Hepatocyte (in vitro differentiated cells): ENCODE data around the gene PRPF38B. TPM values are rescaled to one million over a fixed set of nuclear protein-coding genes. Genes with fewer than 3 reads are reported as not detected.

ENCODE experiments used
- DNase-seq: peaks from one replicate; pipeline ENCODE4 v3.0.0-alpha.2; 2016; ENCODE audit warnings: low spot score
- H2AFZ ChIP-seq: fragments of 200-600 bp; sonication (generic); 2 replicates; pipeline ENCODE4 v1.6.0; 2016; ENCODE audit warnings: antibody characterized with exemption, mild to moderate bottlenecking
- H3K27ac ChIP-seq: fragments of 200-600 bp; sonication (generic); 2 replicates; pipeline ENCODE4 v1.5.1; 2016; ENCODE audit warnings: mild to moderate bottlenecking
- H3K27me3 ChIP-seq: fragments of 200-600 bp; sonication (generic); 2 replicates; pipeline ENCODE4 v1.6.1; 2016
- H3K36me3 ChIP-seq: fragments of 200-600 bp; sonication (generic); replicated peaks from 2 replicates; pipeline ENCODE4 v1.5.1; 2016; ENCODE audit warnings: low read depth; ENCODE audit not compliant: insufficient read depth
- H3K4me1 ChIP-seq: fragments of 200-600 bp; sonication (generic); 2 replicates; pipeline ENCODE4 v1.5.1; 2016; ENCODE audit warnings: mild to moderate bottlenecking, moderate library complexity; ENCODE audit not compliant: insufficient read depth
- H3K4me2 ChIP-seq: fragments of 200-600 bp; sonication (generic); 2 replicates; pipeline ENCODE4 v1.6.0; 2016
- H3K4me3 ChIP-seq: fragments of 200-600 bp; sonication (generic); 2 replicates; pipeline ENCODE4 v1.5.1; 2016; ENCODE audit warnings: mild to moderate bottlenecking
- H3K79me2 ChIP-seq: fragments of 200-600 bp; sonication (generic); 2 replicates; pipeline ENCODE4 v1.6.0; 2017; ENCODE audit warnings: mild to moderate bottlenecking
- H3K9me2 ChIP-seq: fragments of 200-600 bp; sonication (generic); replicated peaks from 2 replicates; pipeline ENCODE4 v1.6.0; 2017; ENCODE audit warnings: mild to moderate bottlenecking; ENCODE audit not compliant: insufficient read depth
- H3K9me3 ChIP-seq: fragments of 200-600 bp; sonication (generic); 2 replicates; pipeline ENCODE4 v1.5.1; 2016; ENCODE audit warnings: low read depth, mild to moderate bottlenecking
- H4K20me1 ChIP-seq: fragments of 200-600 bp; sonication (generic); 2 replicates; pipeline ENCODE4 v1.6.0; 2016; ENCODE audit warnings: mild to moderate bottlenecking; ENCODE audit not compliant: insufficient read depth, poor library complexity, severe bottlenecking
- CTCF ChIP-seq: fragments of 200-600 bp; sonication (generic); IDR thresholded peaks from 2 replicates; pipeline ENCODE4 v1.5.1; 2016; ENCODE audit warnings: antibody characterized with exemption, mild to moderate bottlenecking; ENCODE audit not compliant: poor library complexity
- EZH2 ChIP-seq: fragments of 200-600 bp; sonication (generic); IDR thresholded peaks from 2 replicates; pipeline ENCODE4 v1.6.1; 2016; ENCODE audit warnings: antibody characterized with exemption, mild to moderate bottlenecking, borderline replicate concordance
- EZH2phosphoT487 ChIP-seq: fragments of 200-600 bp; sonication (generic); IDR thresholded peaks from one replicate; pipeline ENCODE4 v1.6.1; 2018; ENCODE audit warnings: antibody characterized with exemption, mild to moderate bottlenecking, low read depth, moderate library complexity; ENCODE audit not compliant: unreplicated experiment, severe bottlenecking
- WGBS: methylation state at CpG from one replicate; pipeline ENCODE4 v1.1.6; 2016; ENCODE audit warnings: low lambda C conversion rate; ENCODE audit errors: missing lambda C conversion rate; 5-methylcytosine and 5-hydroxymethylcytosine counted together
- polyA plus RNA-seq: library from polyadenylated mRNA; unstranded; fragments of >200 nt; fragmentation: Nextera tagmentation; extraction: Ambion mirVana; gene quantifications from 2 replicates; pipeline ENCODE4 v1.2.1, GENCODE V29; 2016
- total RNA-seq: library from RNA; depleted of rRNA; stranded (reverse); fragments of >200 nt; gene quantifications from 2 replicates; pipeline ENCODE4 v1.2.3, GENCODE V29; 2014

The PRPF38B gene
- total and polyA plus RNA-seq, 2 experiments from 2014 or later = 26.1 to 30.1 TPM

- WGBS = 82% methylated on average over 6 of the region's 6 CpGs
Observed at GRCh38 chr1:108703939-108704338, 11.8 kb downstream of the PRPF38B start.

GRCh38 chr1:108704496-108704895, 12.4 kb downstream of the PRPF38B start:
- TF ChIP-seq CTCF (no peak), EZH2phosphoT487 (no peak), EZH2 (no peak)
- H2AFZ ChIP-seq = no peak overlapping the region
- H3K9me2 ChIP-seq = no peaks in the 10 kb centered on the region
- H3K79me2 ChIP-seq = no peaks in the 10 kb centered on the region
- WGBS = 78% methylated on average over 2 of the region's 2 CpGs
- H3K36me3 ChIP-seq = no peaks in the 10 kb centered on the region
- peak; percentile 19 for DNase-seq
- no peaks in the 10 kb centered on the region for H4K20me1 ChIP-seq
- H3K4me2 ChIP-seq = no peak overlapping the region
- no peaks in the 10 kb centered on the region for H3K4me1 ChIP-seq
- no peak overlapping the region for H3K27ac ChIP-seq
- no peaks in the 10 kb centered on the region for H3K27me3 ChIP-seq
- H3K4me3 ChIP-seq = no peak overlapping the region
- no peaks in the 10 kb centered on the region for H3K9me3 ChIP-seq

More at GRCh38 chr1:108703939-108704338, 11.8 kb downstream of the PRPF38B start:
- Histone ChIP-seq H3K4me3 (no peak overlapping the region), H3K27me3 (no peaks in the 10 kb centered on the region), H2AFZ (no peak overlapping the region), H3K27ac (no peak overlapping the region), H3K79me2 (no peaks in the 10 kb centered on the region), H3K9me2 (no peaks in the 10 kb centered on the region), H3K9me3 (no peaks in the 10 kb centered on the region), H3K4me1 (no peaks in the 10 kb centered on the region), H3K36me3 (no peaks in the 10 kb centered on the region), H4K20me1 (no peaks in the 10 kb centered on the region), H3K4me2 (no peak overlapping the region)
- no peak for DNase-seq
- TF ChIP-seq EZH2phosphoT487 = no peak
- TF ChIP-seq CTCF = no peak

GRCh38 chr1:108706643-108707042, 14.5 kb downstream of the PRPF38B start:
- Histone ChIP-seq H3K27ac (no peak overlapping the region), H4K20me1 (no peaks in the 10 kb centered on the region), H3K79me2 (no peaks in the 10 kb centered on the region), H3K9me2 (no peaks in the 10 kb centered on the region), H3K4me2 (no peak overlapping the region), H3K27me3 (no peaks in the 10 kb centered on the region), H3K36me3 (no peaks in the 10 kb centered on the region), H3K4me1 (no peaks in the 10 kb centered on the region), H2AFZ (no peak overlapping the region), H3K9me3 (no peaks in the 10 kb centered on the region), H3K4me3 (no peak overlapping the region)
- no peak for TF ChIP-seq CTCF
- TF ChIP-seq EZH2phosphoT487 = no peak
- no peak for TF ChIP-seq EZH2
- no peak for DNase-seq
- WGBS = 98% methylated on average over 3 of the region's 3 CpGs
